HepG2 (cell line): ENCODE data around the gene LPO. TPM values are rescaled to one million over a fixed set of nuclear protein-coding genes. Genes with fewer than 3 reads are reported as not detected.

Experiments used
- ATAC-seq: fragments of 200-7000 bp; cut with Tn5 transposase; 3 replicates; pipeline ENCODE4 v1.9.1; 2020; ENCODE audit warnings: mild to moderate bottlenecking, moderate library complexity
- BruUV-seq: library from RNA; stranded (reverse); fragments of 400-500 nt; replicated peaks from 2 replicates; lab custom pipeline; 2021; lab: Mats Ljungman, UMichigan
- CTCF ChIA-PET: fragments of 300-600 bp; formaldehyde crosslinking; extraction: SDS; loops from one replicate; lab custom pipeline; 2021; ENCODE audit warnings: low total read pairs, inconsistent platforms, low intra/inter-chr PET ratio; lab: Yijun Ruan, JAX
- POLR2A ChIA-PET: fragments of 350-600 bp; sonication (Branson Sonifier 250); formaldehyde crosslinking; loops from one replicate; lab custom pipeline; 2020; ENCODE audit warnings: antibody characterized with exemption, inconsistent platforms; lab: Yijun Ruan, JAX
- DNase-seq: peaks from one replicate; pipeline ENCODE4 v3.0.0-alpha.2; 2015; ENCODE audit warnings: low spot score
- FAIRE-seq: peaks from 3 replicates; lab custom pipeline; 2011; peaks lifted over from hg19 to GRCh38; lab: Jason Lieb, UNC
- H2AFZ ChIP-seq: one replicate; pipeline ENCODE4 v1.6.1; 2011; ENCODE audit warnings: low read length, inconsistent platforms
- H3K27ac ChIP-seq: fragments of 300-600 bp; 3 replicates; pipeline ENCODE4 v1.8.0; 2011; ENCODE audit warnings: mixed run types, mild to moderate bottlenecking, mixed read lengths, low read length, inconsistent platforms; ENCODE audit not compliant: insufficient read depth; ENCODE audit errors: extremely low read length
- H3K27me3 ChIP-seq, 2 experiments: fragments of 200-600 bp in 1 of 2; 2 replicates in 1 of 2; 3 replicates in 1 of 2; pipeline versions ENCODE4 v1.6.0 to v1.8.0; 2011; ENCODE audit warnings: low read length in 2 of 2, mild to moderate bottlenecking in 2 of 2, moderate library complexity in 2 of 2, inconsistent platforms in 1 of 2; ENCODE audit not compliant: insufficient read depth in 2 of 2, control insufficient read depth in 1 of 2
- H3K36me3 ChIP-seq, 2 experiments: fragments of 200-600 bp in 1 of 2; replicated peaks in 1 of 2; 2 replicates in 1 of 2; 3 replicates in 1 of 2; pipeline versions ENCODE4 v1.5.1 to v1.8.0; 2011; ENCODE audit warnings: low read length in 2 of 2, inconsistent platforms in 1 of 2; ENCODE audit not compliant: insufficient read depth in 2 of 2, control insufficient read depth in 1 of 2
- H3K4me1 ChIP-seq: 2 replicates; pipeline ENCODE4 v1.5.1; 2012; ENCODE audit warnings: low read length, inconsistent platforms; ENCODE audit not compliant: insufficient read depth
- H3K4me2 ChIP-seq: 2 replicates; pipeline ENCODE4 v1.6.0; 2011; ENCODE audit warnings: low read depth, low read length, inconsistent platforms
- H3K4me3 ChIP-seq, 3 experiments: fragments of 200-600 bp in 1 of 3; sonication (generic), shearing (Covaris generic) in 1 of 3; replicated peaks in 1 of 3; 2 replicates each; pipeline ENCODE4 v1.5.1; 2011 to 2016; ENCODE audit warnings: low read length in 3 of 3, inconsistent platforms in 2 of 3, low read depth in 2 of 3, mild to moderate bottlenecking in 2 of 3, control low read depth in 1 of 3, mixed read lengths in 1 of 3; ENCODE audit not compliant: insufficient read depth in 1 of 3
- H3K79me2 ChIP-seq: one replicate; pipeline ENCODE4 v1.6.1; 2011; ENCODE audit warnings: low read length, inconsistent platforms; ENCODE audit not compliant: insufficient read depth
- H3K9ac ChIP-seq: 2 replicates; pipeline ENCODE4 v1.6.0; 2011; ENCODE audit warnings: mild to moderate bottlenecking, low read depth, low read length, inconsistent platforms; ENCODE audit not compliant: insufficient read depth
- H3K9me3 ChIP-seq: 2 replicates; pipeline ENCODE4 v1.5.1; 2012; ENCODE audit warnings: mild to moderate bottlenecking, low read length
- H4K20me1 ChIP-seq: 2 replicates; pipeline ENCODE4 v1.6.0; 2011; ENCODE audit warnings: inconsistent platforms, mild to moderate bottlenecking, low read length, moderate library complexity; ENCODE audit not compliant: insufficient read depth
- FOXK1 ChIP-seq: sonication (generic); formaldehyde crosslinking; IDR thresholded peaks from 2 replicates; pipeline ENCODE4 v1.4.0; 2020; ENCODE audit warnings: low read depth, missing genetic modification reagents, borderline replicate concordance
- REPIN1 ChIP-seq: sonication (generic); formaldehyde crosslinking; IDR thresholded peaks from 2 replicates; pipeline ENCODE4 v1.8.0; 2022; ENCODE audit warnings: missing genetic modification reagents, low read depth, mild to moderate bottlenecking, borderline replicate concordance
- SRSF4 ChIP-seq: fragments of 200-400 bp; formaldehyde crosslinking; IDR thresholded peaks from one replicate; pipeline ENCODE4 v1.6.1; 2018; ENCODE audit warnings: mild to moderate bottlenecking, low read depth, low read length, moderate library complexity; ENCODE audit not compliant: poor library complexity, severe bottlenecking
- THYN1 ChIP-seq: sonication (generic); formaldehyde crosslinking; IDR thresholded peaks from 2 replicates; pipeline ENCODE4 v1.8.1; 2023; ENCODE audit warnings: low read depth, mild to moderate bottlenecking, moderate library complexity, missing genetic modification reagents, borderline replicate concordance
- ZMYM3 ChIP-seq: sonication (generic); formaldehyde crosslinking; IDR thresholded peaks from 2 replicates; pipeline ENCODE4 v1.5.1; 2020; ENCODE audit warnings: mild to moderate bottlenecking, missing genetic modification reagents
- ZNF124 ChIP-seq: sonication (generic); formaldehyde crosslinking; IDR thresholded peaks from 2 replicates; pipeline ENCODE4 v1.4.0; 2020; ENCODE audit warnings: missing genetic modification reagents
- ZNF619 ChIP-seq: sonication (generic); formaldehyde crosslinking; IDR thresholded peaks from 2 replicates; pipeline ENCODE4 v1.4.0; 2020; ENCODE audit warnings: mild to moderate bottlenecking, missing genetic modification reagents
- ZNF644 ChIP-seq: IDR thresholded peaks from 2 replicates; pipeline ENCODE4 v1.6.1; 2016; ENCODE audit warnings: low read depth
- ZNF703 ChIP-seq: sonication (generic); formaldehyde crosslinking; IDR thresholded peaks from 2 replicates; pipeline ENCODE4 v1.5.1; 2020; ENCODE audit warnings: missing genetic modification reagents, mild to moderate bottlenecking, moderate library complexity, borderline replicate concordance
- ZNF749 ChIP-seq: sonication (generic); formaldehyde crosslinking; IDR thresholded peaks from 2 replicates; pipeline ENCODE4 v1.8.0; 2022; ENCODE audit warnings: mild to moderate bottlenecking, missing genetic modification reagents, moderate library complexity, borderline replicate concordance
- WGBS: methylation state at CpG from one replicate; pipeline ENCODE4 v1.1.6; 2017; ENCODE audit warnings: low lambda C conversion rate; 5-methylcytosine and 5-hydroxymethylcytosine counted together
- in situ Hi-C: cut with HindIII; loops from 2 replicates; pipeline ENCODE4 v1.10.0; 2017; ENCODE audit warnings: low pct_unique_long_range_greater_than_20kb; ENCODE audit not compliant: extremely low pct_ligation_motif_present
- intact Hi-C: fragments of 100-400 bp; cut with micrococcal nuclease; formaldehyde crosslinking; loops from one replicate; pipeline ENCODE4 v1.10.0; 2022; ENCODE audit not compliant: unreplicated experiment
- polyA plus RNA-seq, 8 experiments: library from polyadenylated mRNA; depleted of rRNA in 3 of 8; stranded (reverse) in 7 of 8; unstranded in 1 of 8; fragments of >200 nt; fragmentation: Illumina TruSeq in 4 of 8; extraction: Trizol in 4 of 8; gene quantifications; 2 replicates each; pipeline versions ENCODE4 v1.2.1 to v1.2.3, GENCODE V29; 2011 to 2016; ENCODE audit warnings: low read depth in 4 of 8, missing spikeins in 1 of 8, mixed read lengths in 1 of 8; ENCODE audit not compliant: insufficient read depth in 1 of 8
- total RNA-seq, 5 experiments: library from RNA; depleted of rRNA; stranded (reverse); fragments of >200 nt; fragmentation: Illumina TruSeq; extraction: Trizol; gene quantifications; 2 replicates each; pipeline ENCODE4 v1.2.3, GENCODE V29; 2016; ENCODE audit warnings: low read depth in 1 of 5
- TF ChIP-seq, protein P1 (sequence below): sonication (generic); formaldehyde crosslinking; IDR thresholded peaks from 2 replicates; pipeline ENCODE4 v1.5.0; 2020; ENCODE audit warnings: missing genetic modification reagents, mild to moderate bottlenecking, borderline replicate concordance
- TF ChIP-seq, protein P2 (sequence below): sonication (generic); formaldehyde crosslinking; IDR thresholded peaks from 2 replicates; pipeline ENCODE4 v1.4.0; 2020; ENCODE audit warnings: missing genetic modification reagents, borderline replicate concordance
- TF ChIP-seq, protein P3 (sequence below): sonication (generic); formaldehyde crosslinking; IDR thresholded peaks from 2 replicates; pipeline ENCODE4 v1.5.0; 2020; ENCODE audit warnings: mild to moderate bottlenecking, missing genetic modification reagents, borderline replicate concordance
- TF ChIP-seq, protein P4 (sequence below): sonication (generic); formaldehyde crosslinking; IDR thresholded peaks from 2 replicates; pipeline ENCODE4 v1.4.0; 2020; ENCODE audit warnings: mild to moderate bottlenecking, missing genetic modification reagents

The LPO gene
- total and polyA plus RNA-seq, 2 of the 13 experiments (the other 11 are each of a cell fraction or from before 2014, with no cell fraction given): not detected

DNA sequence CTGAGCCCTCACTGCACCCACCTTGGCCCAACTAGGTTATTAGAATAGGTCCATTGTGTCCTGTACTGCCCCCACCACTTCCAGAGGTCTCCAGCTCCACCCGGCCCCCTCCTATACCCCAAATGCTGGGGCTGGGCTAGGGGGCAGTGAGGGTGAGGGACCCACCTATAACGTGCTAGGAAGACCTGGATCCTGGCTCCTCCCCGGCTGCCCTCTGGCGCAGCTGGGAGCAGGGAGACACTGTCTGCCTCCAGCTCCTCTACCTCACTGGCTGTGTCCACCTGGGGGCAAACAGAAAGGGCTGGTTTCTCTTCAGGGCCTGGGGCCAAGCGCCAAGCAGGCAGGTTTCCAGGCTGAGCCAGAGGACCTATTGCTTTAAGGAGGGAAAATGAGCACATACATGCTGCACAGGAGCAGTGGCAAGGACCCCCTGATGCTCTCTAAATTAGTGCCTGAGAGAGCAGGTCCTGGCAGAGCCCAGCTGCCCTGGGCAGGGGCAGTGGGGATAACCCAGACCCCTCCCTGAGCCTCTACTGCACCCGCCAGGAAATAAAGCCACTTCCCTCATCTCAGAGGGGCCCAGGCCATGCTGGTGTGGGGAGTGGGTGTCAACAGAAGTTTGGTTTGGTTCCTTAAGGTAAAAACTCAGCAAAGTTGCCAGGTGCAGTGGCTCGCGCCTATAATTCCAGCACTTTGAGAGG lies 78.0 kb downstream of the LPO start:
- no peak overlapping the region for H3K27ac ChIP-seq
- ATAC-seq (no peak; the same call in 2 of the 3 replicates), FAIRE-seq (no peak), DNase-seq (no peak)
- H2AFZ ChIP-seq: no peak overlapping the region
- no peaks in the 10 kb centered on the region for H3K36me3 ChIP-seq
- CTCF ChIA-PET: interaction anchor here (1.5 to 5.0 kb wide), 3 partner anchors 8 to 131 kb away, joined by 9 to 121 read pairs (median 20); partner anchors contain the start of gene RNF43
- peaks cover 11% of the 10 kb centered on the region; the same call in 1 of the 2 replicates for H3K4me1 ChIP-seq
- TF ChIP-seq, protein P1, sequence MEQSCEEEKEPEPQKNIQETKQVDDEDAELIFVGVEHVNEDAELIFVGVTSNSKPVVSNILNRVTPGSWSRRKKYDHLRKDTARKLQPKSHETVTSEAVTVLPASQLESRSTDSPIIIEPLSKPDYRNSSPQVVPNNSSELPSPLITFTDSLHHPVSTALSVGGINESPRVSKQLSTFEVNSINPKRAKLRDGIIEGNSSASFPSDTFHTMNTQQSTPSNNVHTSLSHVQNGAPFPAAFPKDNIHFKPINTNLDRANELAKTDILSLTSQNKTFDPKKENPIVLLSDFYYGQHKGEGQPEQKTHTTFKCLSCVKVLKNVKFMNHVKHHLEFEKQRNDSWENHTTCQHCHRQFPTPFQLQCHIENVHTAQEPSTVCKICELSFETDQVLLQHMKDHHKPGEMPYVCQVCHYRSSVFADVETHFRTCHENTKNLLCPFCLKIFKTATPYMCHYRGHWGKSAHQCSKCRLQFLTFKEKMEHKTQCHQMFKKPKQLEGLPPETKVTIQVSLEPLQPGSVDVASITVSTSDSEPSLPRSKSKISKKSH: no peak
- TF ChIP-seq ZNF749 (CRISPR knock-in tag) (no peak), FOXK1 (CRISPR knock-in tag) (no peak), ZNF619 (CRISPR knock-in tag) (no peak), ZNF124 (no peak), ZMYM3 (no peak), REPIN1 (CRISPR knock-in tag) (no peak), ZNF644 (no peak), ZNF703 (CRISPR knock-in tag) (no peak), SRSF4 (no peak), THYN1 (CRISPR knock-in tag) (no peak)
- TF ChIP-seq, protein P2, sequence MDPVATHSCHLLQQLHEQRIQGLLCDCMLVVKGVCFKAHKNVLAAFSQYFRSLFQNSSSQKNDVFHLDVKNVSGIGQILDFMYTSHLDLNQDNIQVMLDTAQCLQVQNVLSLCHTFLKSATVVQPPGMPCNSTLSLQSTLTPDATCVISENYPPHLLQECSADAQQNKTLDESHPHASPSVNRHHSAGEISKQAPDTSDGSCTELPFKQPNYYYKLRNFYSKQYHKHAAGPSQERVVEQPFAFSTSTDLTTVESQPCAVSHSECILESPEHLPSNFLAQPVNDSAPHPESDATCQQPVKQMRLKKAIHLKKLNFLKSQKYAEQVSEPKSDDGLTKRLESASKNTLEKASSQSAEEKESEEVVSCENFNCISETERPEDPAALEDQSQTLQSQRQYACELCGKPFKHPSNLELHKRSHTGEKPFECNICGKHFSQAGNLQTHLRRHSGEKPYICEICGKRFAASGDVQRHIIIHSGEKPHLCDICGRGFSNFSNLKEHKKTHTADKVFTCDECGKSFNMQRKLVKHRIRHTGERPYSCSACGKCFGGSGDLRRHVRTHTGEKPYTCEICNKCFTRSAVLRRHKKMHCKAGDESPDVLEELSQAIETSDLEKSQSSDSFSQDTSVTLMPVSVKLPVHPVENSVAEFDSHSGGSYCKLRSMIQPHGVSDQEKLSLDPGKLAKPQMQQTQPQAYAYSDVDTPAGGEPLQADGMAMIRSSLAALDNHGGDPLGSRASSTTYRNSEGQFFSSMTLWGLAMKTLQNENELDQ: no peak
- TF ChIP-seq, protein P3, sequence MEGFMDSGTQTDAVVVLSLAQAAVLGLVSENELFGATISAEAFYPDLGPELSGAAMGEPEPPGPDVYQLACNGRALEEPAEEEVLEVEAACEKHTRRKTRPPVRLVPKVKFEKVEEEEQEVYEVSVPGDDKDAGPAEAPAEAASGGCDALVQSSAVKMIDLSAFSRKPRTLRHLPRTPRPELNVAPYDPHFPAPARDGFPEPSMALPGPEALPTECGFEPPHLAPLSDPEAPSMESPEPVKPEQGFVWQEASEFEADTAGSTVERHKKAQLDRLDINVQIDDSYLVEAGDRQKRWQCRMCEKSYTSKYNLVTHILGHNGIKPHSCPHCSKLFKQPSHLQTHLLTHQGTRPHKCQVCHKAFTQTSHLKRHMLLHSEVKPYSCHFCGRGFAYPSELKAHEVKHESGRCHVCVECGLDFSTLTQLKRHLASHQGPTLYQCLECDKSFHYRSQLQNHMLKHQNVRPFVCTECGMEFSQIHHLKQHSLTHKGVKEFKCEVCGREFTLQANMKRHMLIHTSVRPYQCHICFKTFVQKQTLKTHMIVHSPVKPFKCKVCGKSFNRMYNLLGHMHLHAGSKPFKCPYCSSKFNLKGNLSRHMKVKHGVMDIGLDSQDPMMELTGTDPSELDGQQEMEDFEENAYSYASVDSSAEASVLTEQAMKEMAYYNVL: no peak
- TF ChIP-seq, protein P4, sequence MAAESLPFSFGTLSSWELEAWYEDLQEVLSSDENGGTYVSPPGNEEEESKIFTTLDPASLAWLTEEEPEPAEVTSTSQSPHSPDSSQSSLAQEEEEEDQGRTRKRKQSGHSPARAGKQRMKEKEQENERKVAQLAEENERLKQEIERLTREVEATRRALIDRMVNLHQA (CRISPR knock-in tag): no peak
- 35% methylated on average over 7 of the region's 8 CpGs for WGBS
- no TSS peak for BruUV-seq
- POLR2A ChIA-PET: interaction anchor here (1.2 to 2.6 kb wide), 4 partner anchors 21 to 100 kb away, joined by 3 to 35 read pairs (median 8); partner anchors contain the start of gene RNF43
- intact Hi-C loops (loop anchor here (2.0 kb wide), 1 partner anchor 36 kb away; the partner anchor contains the start of gene SUPT4H1), in situ Hi-C loops (no loop called here)
- H3K4me2 ChIP-seq: no peak overlapping the region
- no peak overlapping the region for H3K4me3 ChIP-seq
- H3K9ac ChIP-seq: no peak overlapping the region
- H3K79me2 ChIP-seq: no peaks in the 10 kb centered on the region
- no peaks in the 10 kb centered on the region for H4K20me1 ChIP-seq
- H3K9me3 ChIP-seq: no peaks in the 10 kb centered on the region
- peaks cover 10 to 68% of the 10 kb centered on the region in 2 experiments for H3K27me3 ChIP-seq
